T47D (cell line): Measurements from ENCODE around the gene RUVBL1.
"Not testable (repeated sequence)": the region's sequence is repeated elsewhere in the genome, so short reads cannot be mapped to it uniquely, and the experiment has no call there.

Experiments
- DNase-seq, 2 experiments: peaks; one replicate each; pipeline versions ENCODE4 v3.0.0 to v3.0.0-alpha.2; 2011 to 2012; ENCODE audit warnings: low read depth in 1 of 2, low spot score in 1 of 2
- JUND ChIP-seq: IDR thresholded peaks from 2 replicates; pipeline ENCODE4 v1.6.1; 2012; ENCODE audit warnings: low read depth
- in situ Hi-C: cut with HindIII; loops from 2 replicates; pipeline ENCODE4 v1.10.0; 2016; ENCODE audit warnings: low sequenced_read_pairs, low pct_unique_long_range_greater_than_20kb

Gene RUVBL1

GRCh38 chr3:128123538-128124368 is at the start of gene RUVBL1:
TSS of gene RUVBL1 (minus strand) at chr3:128123812. CDS start at chr3:128123724, 88 bp downstream.
- in situ Hi-C loops, result no loop called here
- peak; percentile 97 to 98 for DNase-seq
- TF ChIP-seq JUND, result no peak

DNA sequence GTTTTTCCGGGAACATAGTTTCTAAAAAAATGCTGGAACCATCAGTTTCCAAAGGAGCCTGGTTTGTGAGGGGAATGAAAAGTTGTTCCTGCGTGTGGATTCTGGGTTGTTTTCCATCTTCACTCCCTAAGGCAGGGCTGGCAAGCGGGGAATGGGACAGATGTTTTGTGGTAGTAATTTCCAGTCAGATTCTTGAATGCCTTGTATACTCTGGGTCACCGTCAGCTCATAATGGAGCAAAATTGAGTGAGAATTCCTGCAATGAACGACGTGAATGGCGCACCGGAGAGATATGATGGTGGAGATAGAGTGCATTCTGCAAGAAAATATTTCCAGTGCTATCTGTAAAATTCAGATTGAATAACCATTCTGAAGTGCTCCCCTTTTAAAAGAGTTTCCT is 49.6 kb upstream of the RUVBL1 start:
- in situ Hi-C loops, result no loop called here
- TF ChIP-seq JUND, result no peak
- DNase-seq, result no peak

- in situ Hi-C loops, result no loop called here
- no peak for TF ChIP-seq JUND
- peak; percentile 39 to 83 for DNase-seq
Measured at GRCh38 chr3:128170866-128171516, 47.4 kb upstream of the RUVBL1 start.

GRCh38 chr3:128168836-128169235 is 45.2 kb upstream of the RUVBL1 start:
- in situ Hi-C loops, result no loop called here
- no peak for DNase-seq
- TF ChIP-seq JUND, result no peak

DNA sequence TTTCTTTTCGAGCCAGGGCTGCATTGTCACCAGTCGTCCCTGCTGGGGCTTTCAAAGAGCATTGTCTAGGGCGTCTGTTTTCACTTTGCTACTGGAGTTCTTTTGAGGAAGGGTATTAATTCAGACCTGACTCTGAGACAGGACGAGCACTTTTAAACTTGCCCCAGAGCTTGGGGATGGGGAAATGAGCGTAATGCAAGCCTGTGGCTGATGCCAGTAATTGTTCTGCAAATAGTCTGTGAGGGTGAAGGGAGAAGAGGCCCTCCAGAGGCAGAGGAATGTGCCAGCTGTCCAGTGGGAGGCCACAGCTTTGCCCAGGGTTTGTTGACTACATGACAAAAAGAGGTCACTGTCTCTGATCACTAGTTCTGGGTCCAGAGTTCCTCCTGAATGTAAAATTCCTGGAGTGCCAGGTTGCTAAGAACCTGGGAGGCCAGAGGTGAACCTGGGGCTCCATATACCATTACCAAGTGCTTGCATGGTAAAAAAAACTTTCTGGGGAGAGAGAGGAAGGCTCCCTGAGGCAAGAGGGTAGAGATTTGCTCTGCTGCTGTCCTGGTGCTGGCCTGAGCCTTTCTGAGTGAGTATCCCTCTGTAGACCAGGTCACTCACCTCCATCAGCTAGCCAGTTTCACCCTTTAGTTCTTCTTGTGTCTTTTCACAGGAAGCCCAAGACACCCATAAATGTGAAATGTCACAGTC is 44.5 kb upstream of the RUVBL1 start:
- in situ Hi-C loops, result no loop called here
- TF ChIP-seq JUND, result no peak
- peak in 1 of 2 experiments; percentile 38 for DNase-seq

- TF ChIP-seq JUND, result no peak
- in situ Hi-C loops, result no loop called here
- DNase-seq, result no peak
Measured at GRCh38 chr3:128167646-128167972, 44.0 kb upstream of the RUVBL1 start.

DNA sequence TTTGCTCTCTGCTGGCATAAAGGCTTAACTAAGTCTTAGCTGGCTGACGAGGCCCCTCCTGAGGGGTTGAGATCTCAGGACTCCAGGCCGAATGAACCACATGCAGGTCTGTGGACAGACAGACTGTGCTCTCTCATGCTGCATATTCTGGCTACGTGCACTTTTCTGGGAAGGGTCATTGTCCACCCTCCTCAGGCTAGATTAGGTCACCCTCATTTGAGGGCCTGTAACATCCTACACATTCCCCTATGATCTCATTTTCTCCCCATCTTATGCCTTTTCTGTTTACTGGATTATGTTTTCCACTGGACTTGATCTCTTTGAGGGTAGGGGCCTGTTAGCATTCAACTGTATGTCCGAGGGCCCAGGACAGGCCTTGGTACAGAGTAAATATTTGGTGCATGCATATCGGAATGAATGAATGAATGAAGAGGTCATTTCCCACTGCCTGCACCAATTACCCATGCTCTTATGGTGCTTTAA is 43.4 kb upstream of the RUVBL1 start:
- in situ Hi-C loops, result no loop called here
- no peak for DNase-seq
- no peak for TF ChIP-seq JUND

DNA sequence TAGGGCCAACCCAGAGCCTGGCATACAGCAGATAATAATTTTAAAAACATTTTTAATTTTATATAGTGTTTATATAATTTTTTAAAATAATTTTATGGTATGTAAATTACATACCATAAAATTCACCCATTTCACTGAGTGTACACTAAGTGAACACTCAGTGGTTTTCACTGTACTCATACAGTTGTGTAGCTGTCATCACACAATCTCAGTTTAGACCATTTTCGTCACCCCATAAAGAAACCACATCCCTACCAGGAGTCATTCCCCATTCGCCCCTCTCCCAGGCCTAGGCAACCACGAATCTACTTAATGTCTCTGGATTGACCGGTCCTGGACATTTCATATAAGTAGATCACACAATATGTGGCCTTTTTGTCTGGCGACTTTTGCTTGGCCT is 39.8 kb upstream of the RUVBL1 start:
- DNase-seq, result no peak
- in situ Hi-C loops, result no loop called here
- no peak for TF ChIP-seq JUND

- TF ChIP-seq JUND, result no peak
- no peak for DNase-seq
- in situ Hi-C loops, result no loop called here
Measured at GRCh38 chr3:128160661-128161060, 37.0 kb upstream of the RUVBL1 start.

GRCh38 chr3:128155616-128156360 is 32.2 kb upstream of the RUVBL1 start:
- TF ChIP-seq JUND, result no peak
- DNase-seq, result no peak
- in situ Hi-C loops, result no loop called here

- in situ Hi-C loops, DNase-seq: not testable (repeated sequence)
Measured at GRCh38 chr3:128154354-128154753, 30.7 kb upstream of the RUVBL1 start.
